ENCODE results near the gene PPFIA1. TPM values are rescaled to one million over a fixed set of nuclear protein-coding genes. Genes with fewer than 3 reads are reported as not detected.

The PPFIA1 gene
- total and polyA plus RNA-seq, 2 of the 8 experiments (the other 6 are each of a cell fraction or from before 2014, with no cell fraction given): 44.3 to 73.5 TPM

DNA sequence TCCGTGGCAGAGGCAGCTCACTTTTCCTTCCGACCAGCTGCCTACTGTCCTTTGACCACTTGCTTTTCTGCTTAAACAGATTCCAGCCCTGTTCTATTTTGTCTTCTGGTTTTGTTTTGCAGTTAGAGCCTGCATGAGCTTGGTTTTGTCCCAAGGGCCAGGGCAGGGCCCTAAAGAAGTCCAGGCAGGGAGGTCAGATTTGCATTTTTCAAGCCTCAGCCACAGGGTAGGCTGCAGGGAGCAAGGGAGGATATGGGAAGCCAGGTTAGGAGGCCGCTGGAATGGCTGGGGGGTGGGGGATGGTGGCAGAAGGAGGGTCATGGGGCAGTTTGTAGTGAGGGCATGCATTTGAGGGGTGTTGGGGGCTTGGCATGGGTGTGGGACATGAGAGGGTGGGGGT lies 44.3 kb upstream of the PPFIA1 start:
- Histone ChIP-seq H3K79me1 (ENCODE audit: low read depth, low read length) (no peaks in the 10 kb centered on the region), H2BK120ac (replicated peaks; ENCODE audit: low read depth, low read length) (no peak overlapping the region), H3K23ac (ENCODE audit: insufficient read length) (no peak overlapping the region), H3K9me3 (ENCODE audit: insufficient read depth in 2 of 2, low read depth in 1 of 2, low read length in 1 of 2) (no peaks in the 10 kb centered on the region), H3K79me2 (ENCODE audit: control insufficient read depth in 1 of 2, insufficient read depth in 2 of 2, low read length in 2 of 2) (no peaks in the 10 kb centered on the region), H4K91ac (replicated peaks; ENCODE audit: insufficient read length, low read length) (peak overlapping the region; percentile 63), H2AK5ac (ENCODE audit: low read depth, low read length) (no peak overlapping the region), H3K9ac (replicated peaks in 1 of 4; ENCODE audit: extremely low read depth in 1 of 4, low read depth in 3 of 4, low read length in 3 of 4) (no peak overlapping the region), H3K4me2 (ENCODE audit: insufficient read depth in 1 of 2, low read depth in 2 of 2, low read length in 2 of 2) (no peak overlapping the region; a peak in 1 of 4 replicates), H4K20me1 (replicated peaks in 1 of 2; ENCODE audit: control insufficient read depth in 1 of 2, insufficient read depth in 2 of 2, low read length in 2 of 2) (no peaks in the 10 kb centered on the region), H3K27ac (ENCODE audit: low read depth, low read length) (no peak overlapping the region), H3K4me3 (ENCODE audit: extremely low read depth in 1 of 4, insufficient read depth in 2 of 4, low read depth in 3 of 4, low read length in 4 of 4) (no peak overlapping the region), H2BK12ac (ENCODE audit: low read depth, low read length) (peak overlapping the region; percentile 84; the same call in 1 of the 2 replicates), H3K36me3 (ENCODE audit: control insufficient read depth in 2 of 4, insufficient read depth in 4 of 4, low read length in 3 of 4) (no peaks in the 10 kb centered on the region), H3K23me2 (ENCODE audit: low read depth, low read length) (no peaks in the 10 kb centered on the region), H2AFZ (ENCODE audit: low read length) (no peak overlapping the region), H4K5ac (ENCODE audit: insufficient read length, low read depth, low read length) (no peak overlapping the region), H2BK20ac (ENCODE audit: low read length) (peak overlapping the region; percentile 98; the same call in 1 of the 2 replicates), H3K4ac (replicated peaks; ENCODE audit: insufficient read length, low read depth, low read length) (no peak overlapping the region), H2BK5ac (ENCODE audit: low read depth, low read length) (peak overlapping the region; percentile 90; the same call in 1 of the 2 replicates), H3K56ac (replicated peaks; ENCODE audit: insufficient read length, low read depth, low read length) (no peak overlapping the region), H3K4me1 (replicated peaks in 1 of 4; ENCODE audit: control insufficient read depth in 3 of 4, insufficient read depth in 4 of 4, low read length in 3 of 4) (peaks cover 4 to 13% (median 10%) of the 10 kb centered on the region in 4 experiments), H4K8ac (ENCODE audit: extremely low read depth, insufficient read depth, low read length) (no peak overlapping the region), H3K27me3 (replicated peaks in 1 of 4; ENCODE audit: control insufficient read depth in 3 of 4, extremely low read depth in 1 of 4, insufficient read depth in 3 of 4, low read length in 3 of 4) (no peaks in the 10 kb centered on the region), H3K14ac (ENCODE audit: insufficient read length) (no peak overlapping the region), H3K18ac (ENCODE audit: extremely low read depth, low read length) (peak overlapping the region; percentile 3; the same call in 1 of the 2 replicates), H2BK15ac (ENCODE audit: low read length) (peak overlapping the region; percentile 65; the same call in 1 of the 2 replicates)
- CTCF ChIA-PET (ENCODE audit: partially characterized antibody): interaction anchor here (0.7 to 1.6 kb wide), 13 partner anchors 14 to 277 kb away, joined by 3 to 7 read pairs (median 4); no protein-coding TSS in a partner anchor
- DNase-seq (ENCODE audit: low read depth in 1 of 2, low spot score in 2 of 2): no peak
- 80% methylated on average over 3 of the region's 3 CpGs; no CpG with 5 or more reads in 1 of the 2 experiments for WGBS, 2 experiments (ENCODE audit: extremely low coverage in 1 of 2, insufficient coverage in 1 of 2, insufficient read length in 1 of 2, insufficient replicate concordance in 2 of 2, low coverage in 1 of 2, low lambda C conversion rate in 2 of 2, missing lambda C conversion rate in 1 of 2)
- no peak for TF ChIP-seq GABPA (IDR thresholded peaks at IDR 0.05; ENCODE audit: borderline replicate concordance, insufficient read depth, low read length)
- no peak for TF ChIP-seq KDM5A (IDR thresholded peaks at IDR 0.05; ENCODE audit: low read length)
- TF ChIP-seq NANOG (IDR thresholded peaks at IDR 0.05; ENCODE audit: insufficient read depth, low read depth, low read length, poor library complexity, severe bottlenecking): no peak
- no peak for TF ChIP-seq ASH2L (IDR thresholded peaks at IDR 0.05; ENCODE audit: low read length)
- no peak for TF ChIP-seq SIN3A (conservative IDR thresholded peaks at IDR 0.05 in 1 of 2, IDR thresholded peaks at IDR 0.05 in 1 of 2; ENCODE audit: low read depth in 1 of 2, low read length in 2 of 2)
- no peak for TF ChIP-seq CHD1 (IDR thresholded peaks at IDR 0.05; ENCODE audit: low read depth, low read length)
- no peak for TF ChIP-seq RXRA (IDR thresholded peaks at IDR 0.05; ENCODE audit: insufficient read depth, low read depth, low read length)
- TF ChIP-seq, protein P1, sequence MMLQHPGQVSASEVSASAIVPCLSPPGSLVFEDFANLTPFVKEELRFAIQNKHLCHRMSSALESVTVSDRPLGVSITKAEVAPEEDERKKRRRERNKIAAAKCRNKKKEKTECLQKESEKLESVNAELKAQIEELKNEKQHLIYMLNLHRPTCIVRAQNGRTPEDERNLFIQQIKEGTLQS (IDR thresholded peaks at IDR 0.05; ENCODE audit: insufficient read depth, low read depth, low read length): no peak
- TF ChIP-seq POLR2A (IDR thresholded peaks at IDR 0.05; ENCODE audit: control extremely low read depth in 1 of 2, low read depth in 2 of 2, low read length in 2 of 2): no peak
- TF ChIP-seq, protein P2, sequence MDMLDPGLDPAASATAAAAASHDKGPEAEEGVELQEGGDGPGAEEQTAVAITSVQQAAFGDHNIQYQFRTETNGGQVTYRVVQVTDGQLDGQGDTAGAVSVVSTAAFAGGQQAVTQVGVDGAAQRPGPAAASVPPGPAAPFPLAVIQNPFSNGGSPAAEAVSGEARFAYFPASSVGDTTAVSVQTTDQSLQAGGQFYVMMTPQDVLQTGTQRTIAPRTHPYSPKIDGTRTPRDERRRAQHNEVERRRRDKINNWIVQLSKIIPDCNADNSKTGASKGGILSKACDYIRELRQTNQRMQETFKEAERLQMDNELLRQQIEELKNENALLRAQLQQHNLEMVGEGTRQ (IDR thresholded peaks at IDR 0.05; ENCODE audit: low read length): no peak
- no peak for TF ChIP-seq ZNF274 (IDR thresholded peaks at IDR 0.05; ENCODE audit: borderline replicate concordance, extremely low read depth, low read length)
- no peak for FAIRE-seq
- POLR2A ChIA-PET (ENCODE audit: partially characterized antibody): interaction anchor here (1.1 to 1.8 kb wide), 5 partner anchors 11 to 44 kb away, joined by 3 to 6 read pairs (median 4); no protein-coding TSS in a partner anchor

All from H1 (cell line).